GM19240 (cell line): ENCODE measurements around the gene TBC1D16.

Experiments used
- DNase-seq: peaks from one replicate; pipeline ENCODE4 v3.0.0; 2011; ENCODE audit warnings: low spot score; ENCODE audit not compliant: insufficient read length

The TBC1D16 gene

GRCh38 chr17:79988185-79988971, 47.3 kb downstream of the TBC1D16 start:
- no peak for DNase-seq

- no peak for DNase-seq
Observed at GRCh38 chr17:79987935-79988184, 47.8 kb downstream of the TBC1D16 start.

GRCh38 chr17:79987187-79987934, 48.3 kb downstream of the TBC1D16 start:
- DNase-seq = no peak

GRCh38 chr17:79986411-79987186, 49.1 kb downstream of the TBC1D16 start:
- no peak for DNase-seq

- no peak for DNase-seq
Observed at GRCh38 chr17:79985943-79986391, 49.7 kb downstream of the TBC1D16 start.

- DNase-seq = no peak
Observed at GRCh38 chr17:79985361-79985942, 50.2 kb downstream of the TBC1D16 start.

GRCh38 chr17:79984877-79985276, 50.8 kb downstream of the TBC1D16 start:
- no peak for DNase-seq

- DNase-seq = no peak
Observed at GRCh38 chr17:79984045-79984840, 51.4 kb downstream of the TBC1D16 start.

- DNase-seq = no peak
Observed at GRCh38 chr17:79983456-79983855, 52.2 kb downstream of the TBC1D16 start.

GRCh38 chr17:79982986-79983385, 52.7 kb downstream of the TBC1D16 start:
- no peak for DNase-seq

- no peak for DNase-seq
Observed at GRCh38 chr17:79981661-79982101, 54.0 kb downstream of the TBC1D16 start.

- DNase-seq = no peak
Observed at GRCh38 chr17:79981090-79981489, 54.6 kb downstream of the TBC1D16 start.

GRCh38 chr17:79980246-79981043, 55.2 kb downstream of the TBC1D16 start:
- DNase-seq = no peak

- no peak for DNase-seq
Observed at GRCh38 chr17:79979816-79980215, 55.9 kb downstream of the TBC1D16 start.

- DNase-seq = no peak
Observed at GRCh38 chr17:79979221-79979741, 56.4 kb downstream of the TBC1D16 start.

- no peak for DNase-seq
Observed at GRCh38 chr17:79978548-79978855, 57.2 kb downstream of the TBC1D16 start.

GRCh38 chr17:79977708-79978547, 57.7 kb downstream of the TBC1D16 start:
- DNase-seq = no peak

- DNase-seq = no peak
Observed at GRCh38 chr17:79977161-79977631, 58.5 kb downstream of the TBC1D16 start.

- DNase-seq = no peak
Observed at GRCh38 chr17:79976451-79976850, 59.2 kb downstream of the TBC1D16 start.
